ENCODE data around the gene SLC25A17.

GRCh38 chr22:40720538-40721256 is 98.4 kb downstream of the SLC25A17 start:
- TF ChIP-seq CTCF (IDR thresholded peaks at IDR 0.05 in 8 of 11, conservative IDR thresholded peaks at IDR 0.05 in 3 of 11) (no peak), POLR2A (IDR thresholded peaks at IDR 0.05) (no peak)
